HEK293 (cell line): ENCODE results near the gene RAP1B.

Source experiments
- PRDM4 ChIP-seq: fragments of 450-650 bp; formaldehyde crosslinking; IDR thresholded peaks from 2 replicates; pipeline ENCODE4 v1.5.1; 2017; ENCODE audit warnings: missing biosample characterization, missing genetic modification characterization
- TF ChIP-seq, protein P1 (sequence below): fragments of 450-650 bp; formaldehyde crosslinking; IDR thresholded peaks from 2 replicates; pipeline ENCODE4 v1.5.1; 2016; ENCODE audit warnings: missing biosample characterization, missing genetic modification characterization
- TF ChIP-seq, protein P2 (sequence below): fragments of 450-650 bp; formaldehyde crosslinking; IDR thresholded peaks from 2 replicates; pipeline ENCODE4 v1.5.1; 2016; ENCODE audit warnings: missing biosample characterization, missing genetic modification characterization

DNA sequence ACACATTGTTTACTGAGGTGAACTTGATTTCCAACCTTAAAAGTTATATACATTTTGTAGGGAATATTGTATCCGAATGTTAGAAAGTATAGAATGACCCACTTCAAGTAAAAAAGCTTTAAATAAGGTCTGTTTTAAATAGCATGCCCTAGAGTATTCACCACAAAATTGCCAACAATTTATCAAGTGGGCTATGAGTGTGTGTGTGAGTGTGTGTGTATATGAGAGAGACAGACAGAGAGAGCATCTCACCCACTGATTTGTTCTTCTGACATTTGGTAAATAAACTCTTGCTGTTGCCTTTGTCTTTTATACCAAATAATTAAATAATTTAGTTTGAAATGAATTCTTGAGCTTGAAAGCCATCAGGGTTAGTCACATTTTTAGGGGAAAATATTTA is 29.8 kb upstream of the RAP1B start:
- no peak for TF ChIP-seq PRDM4 (tag by site-specific recombination)
- TF ChIP-seq, protein P1, sequence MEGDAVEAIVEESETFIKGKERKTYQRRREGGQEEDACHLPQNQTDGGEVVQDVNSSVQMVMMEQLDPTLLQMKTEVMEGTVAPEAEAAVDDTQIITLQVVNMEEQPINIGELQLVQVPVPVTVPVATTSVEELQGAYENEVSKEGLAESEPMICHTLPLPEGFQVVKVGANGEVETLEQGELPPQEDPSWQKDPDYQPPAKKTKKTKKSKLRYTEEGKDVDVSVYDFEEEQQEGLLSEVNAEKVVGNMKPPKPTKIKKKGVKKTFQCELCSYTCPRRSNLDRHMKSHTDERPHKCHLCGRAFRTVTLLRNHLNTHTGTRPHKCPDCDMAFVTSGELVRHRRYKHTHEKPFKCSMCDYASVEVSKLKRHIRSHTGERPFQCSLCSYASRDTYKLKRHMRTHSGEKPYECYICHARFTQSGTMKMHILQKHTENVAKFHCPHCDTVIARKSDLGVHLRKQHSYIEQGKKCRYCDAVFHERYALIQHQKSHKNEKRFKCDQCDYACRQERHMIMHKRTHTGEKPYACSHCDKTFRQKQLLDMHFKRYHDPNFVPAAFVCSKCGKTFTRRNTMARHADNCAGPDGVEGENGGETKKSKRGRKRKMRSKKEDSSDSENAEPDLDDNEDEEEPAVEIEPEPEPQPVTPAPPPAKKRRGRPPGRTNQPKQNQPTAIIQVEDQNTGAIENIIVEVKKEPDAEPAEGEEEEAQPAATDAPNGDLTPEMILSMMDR (tag by site-specific recombination) = no peak
- TF ChIP-seq, protein P2, sequence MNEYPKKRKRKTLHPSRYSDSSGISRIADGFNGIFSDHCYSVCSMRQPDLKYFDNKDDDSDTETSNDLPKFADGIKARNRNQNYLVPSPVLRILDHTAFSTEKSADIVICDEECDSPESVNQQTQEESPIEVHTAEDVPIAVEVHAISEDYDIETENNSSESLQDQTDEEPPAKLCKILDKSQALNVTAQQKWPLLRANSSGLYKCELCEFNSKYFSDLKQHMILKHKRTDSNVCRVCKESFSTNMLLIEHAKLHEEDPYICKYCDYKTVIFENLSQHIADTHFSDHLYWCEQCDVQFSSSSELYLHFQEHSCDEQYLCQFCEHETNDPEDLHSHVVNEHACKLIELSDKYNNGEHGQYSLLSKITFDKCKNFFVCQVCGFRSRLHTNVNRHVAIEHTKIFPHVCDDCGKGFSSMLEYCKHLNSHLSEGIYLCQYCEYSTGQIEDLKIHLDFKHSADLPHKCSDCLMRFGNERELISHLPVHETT (tag by site-specific recombination) = no peak
